ENCODE data around the gene C1orf159.

Gene C1orf159

GRCh38 chr1:1049318-1050165 lies 66.3 kb downstream of the C1orf159 start:
- DNase-seq: no peak

GRCh38 chr1:1048765-1049164 lies 67.1 kb downstream of the C1orf159 start:
- no peak for DNase-seq

GRCh38 chr1:1047963-1048362 lies 67.9 kb downstream of the C1orf159 start:
- no peak for DNase-seq

- no peak for DNase-seq
These were observed 68.5 kb downstream of the C1orf159 start for GRCh38 chr1:1047407-1047806.

- DNase-seq: no peak
These were observed 69.1 kb downstream of the C1orf159 start for GRCh38 chr1:1046767-1047166.

GRCh38 chr1:1046243-1046642 lies 69.6 kb downstream of the C1orf159 start:
- no peak for DNase-seq

- no peak for DNase-seq
These were observed 70.8 kb downstream of the C1orf159 start for GRCh38 chr1:1045129-1045528.

- DNase-seq: no peak
These were observed 71.3 kb downstream of the C1orf159 start for GRCh38 chr1:1044455-1045078.

- no peak for DNase-seq
These were observed 72.0 kb downstream of the C1orf159 start for GRCh38 chr1:1043921-1044320.

- DNase-seq: no peak
These were observed 72.5 kb downstream of the C1orf159 start for GRCh38 chr1:1043411-1043810.

- no peak for DNase-seq
These were observed 73.1 kb downstream of the C1orf159 start for GRCh38 chr1:1042835-1043234.

GRCh38 chr1:1041873-1042272 lies 74.0 kb downstream of the C1orf159 start:
- no peak for DNase-seq

GRCh38 chr1:1041092-1041523 lies 74.8 kb downstream of the C1orf159 start:
- no peak for DNase-seq

- DNase-seq: peak; percentile 22 to 39
These were observed 75.6 kb downstream of the C1orf159 start for GRCh38 chr1:1040004-1040991.

- DNase-seq: no peak
These were observed 76.6 kb downstream of the C1orf159 start for GRCh38 chr1:1039145-1039910.

- DNase-seq: no peak
These were observed 77.2 kb downstream of the C1orf159 start for GRCh38 chr1:1038694-1039093.

- DNase-seq: no peak
These were observed 78.2 kb downstream of the C1orf159 start for GRCh38 chr1:1037366-1038327.

GRCh38 chr1:1035291-1035943 lies 80.5 kb downstream of the C1orf159 start:
- no peak for DNase-seq

- DNase-seq: no peak
These were observed 81.5 kb downstream of the C1orf159 start for GRCh38 chr1:1034439-1034781.

GRCh38 chr1:1033731-1034438 lies 82.0 kb downstream of the C1orf159 start:
- DNase-seq: no peak

Measured in SHP77 (cell line).